ENCODE measurements around the gene SLC35E4.
"Not testable (repeated sequence)": the region's sequence is repeated elsewhere in the genome, so short reads cannot be mapped to it uniquely, and the experiment has no call there.

SLC35E4 gene

GRCh38 chr22:30612789-30613188, 22.8 kb upstream of the SLC35E4 start:
- TF ChIP-seq CTCF (conservative IDR thresholded peaks at IDR 0.05) = no peak
- H3K27ac ChIP-seq = no peak overlapping the region

GRCh38 chr22:30614268-30614667, 21.3 kb upstream of the SLC35E4 start:
- no peak for TF ChIP-seq CTCF (conservative IDR thresholded peaks at IDR 0.05)
- no peak overlapping the region for H3K27ac ChIP-seq

- H3K27ac ChIP-seq = no peak overlapping the region
- TF ChIP-seq CTCF (conservative IDR thresholded peaks at IDR 0.05) = no peak
These were observed 20.7 kb upstream of the SLC35E4 start for GRCh38 chr22:30614879-30615278.

GRCh38 chr22:30615543-30615954, 20.0 kb upstream of the SLC35E4 start:
- H3K27ac ChIP-seq = no peak overlapping the region
- TF ChIP-seq CTCF (conservative IDR thresholded peaks at IDR 0.05) = no peak

- no peak for TF ChIP-seq CTCF (conservative IDR thresholded peaks at IDR 0.05)
- H3K27ac ChIP-seq = no peak overlapping the region
These were observed 17.8 kb upstream of the SLC35E4 start for GRCh38 chr22:30617819-30618218.

GRCh38 chr22:30619909-30620308, 15.7 kb upstream of the SLC35E4 start:
- not testable (repeated sequence) for H3K27ac ChIP-seq

GRCh38 chr22:30626413-30626812, 9.2 kb upstream of the SLC35E4 start:
- no peak overlapping the region for H3K27ac ChIP-seq
- no peak for TF ChIP-seq CTCF (conservative IDR thresholded peaks at IDR 0.05)

GRCh38 chr22:30627471-30627870, 8.1 kb upstream of the SLC35E4 start:
- no peak overlapping the region for H3K27ac ChIP-seq
- TF ChIP-seq CTCF (conservative IDR thresholded peaks at IDR 0.05) = no peak
